GM12878 (cell line): ENCODE results near the gene TOR2A. TPM values are rescaled to one million over a fixed set of nuclear protein-coding genes. Genes with fewer than 3 reads are reported as not detected.

ENCODE experiments used
- BCL11A ChIP-seq: IDR thresholded peaks from 2 replicates; pipeline ENCODE4 v1.6.1; 2011; ENCODE audit warnings: low read depth, low read length
- CEBPZ ChIP-seq: fragments of 150-350 bp; IDR thresholded peaks from 2 replicates; pipeline ENCODE4 v1.6.1; 2016; ENCODE audit warnings: low read depth, low read length
- CREB1 ChIP-seq: IDR thresholded peaks from 2 replicates; pipeline ENCODE4 v1.6.1; 2012; ENCODE audit warnings: low read depth, mild to moderate bottlenecking, inconsistent platforms
- ELK1 ChIP-seq: IDR thresholded peaks from 2 replicates; pipeline ENCODE4 v1.6.1; 2012; ENCODE audit warnings: low read depth, low read length, improper control_type of control experiment
- FOXK2 ChIP-seq: fragments of 450-650 bp; IDR thresholded peaks from 2 replicates; pipeline ENCODE4 v1.6.1; 2017; ENCODE audit warnings: mild to moderate bottlenecking, moderate library complexity
- JUND ChIP-seq: IDR thresholded peaks from 2 replicates; pipeline ENCODE4 v1.6.1; 2012; ENCODE audit warnings: low read depth, mild to moderate bottlenecking, low read length, improper control_type of control experiment, moderate library complexity
- NKRF ChIP-seq: fragments of 450-650 bp; conservative IDR thresholded peaks from 2 replicates; pipeline ENCODE4 v1.6.1; 2017; ENCODE audit warnings: mild to moderate bottlenecking, moderate library complexity
- PAX8 ChIP-seq: fragments of 450-650 bp; IDR thresholded peaks from 2 replicates; pipeline ENCODE4 v1.6.1; 2017; ENCODE audit warnings: mild to moderate bottlenecking, moderate library complexity
- PML ChIP-seq: IDR thresholded peaks from 2 replicates; pipeline ENCODE4 v1.6.1; 2012; ENCODE audit warnings: low read length, inconsistent platforms
- RUNX3 ChIP-seq: IDR thresholded peaks from 2 replicates; pipeline ENCODE4 v1.6.1; 2012; ENCODE audit warnings: low read length, inconsistent platforms
- SIN3A ChIP-seq: IDR thresholded peaks from 2 replicates; pipeline ENCODE4 v1.6.1; 2012; ENCODE audit warnings: low read depth, low read length, improper control_type of control experiment
- polyA plus RNA-seq, 11 experiments: library from polyadenylated mRNA; depleted of rRNA in 4 of 11; unstranded in 6 of 11; stranded (reverse) in 5 of 11; fragments of >200 nt; fragmentation: Nextera tagmentation in 4 of 11; fragmentation: Illumina TruSeq in 1 of 11; extraction: Ambion mirVana in 4 of 11; extraction: Trizol in 1 of 11; gene quantifications; 1 replicate in 1 of 11; 2 replicates in 10 of 11; pipeline versions ENCODE4 v1.2.1 to v1.2.3, GENCODE V29; 2011 to 2016; ENCODE audit warnings: inconsistent platforms in 2 of 11, missing spikeins in 2 of 11, low read depth in 1 of 11
- total RNA-seq, 4 experiments: library from RNA; depleted of rRNA in 3 of 4; stranded (reverse); fragments of >200 nt in 3 of 4; fragmentation: Illumina TruSeq in 1 of 4; extraction: Trizol in 1 of 4; gene quantifications; 2 replicates each; pipeline versions ENCODE4 v1.2.1 to v1.2.3, GENCODE V29; 2013 to 2021
- TF ChIP-seq, protein P1 (sequence below): fragments of 450-650 bp; formaldehyde crosslinking; IDR thresholded peaks from 2 replicates; pipeline ENCODE4 v1.4.0; 2020; ENCODE audit warnings: mild to moderate bottlenecking, moderate library complexity
- TF ChIP-seq, protein P2 (sequence below): fragments of 450-650 bp; IDR thresholded peaks from 2 replicates; pipeline ENCODE4 v1.6.1; 2018; ENCODE audit warnings: borderline replicate concordance, mild to moderate bottlenecking; ENCODE audit not compliant: partially characterized antibody
- TF ChIP-seq, protein P3 (sequence below): fragments of 450-650 bp; IDR thresholded peaks from 2 replicates; pipeline ENCODE4 v1.6.1; 2017; ENCODE audit warnings: low read depth, mild to moderate bottlenecking, moderate library complexity

TOR2A gene
- total and polyA plus RNA-seq, 10 of the 15 experiments (the other 5 are each of a cell fraction or from before 2014, with no cell fraction given), result 0.52 to 23.7 (median 8.5) TPM

DNA sequence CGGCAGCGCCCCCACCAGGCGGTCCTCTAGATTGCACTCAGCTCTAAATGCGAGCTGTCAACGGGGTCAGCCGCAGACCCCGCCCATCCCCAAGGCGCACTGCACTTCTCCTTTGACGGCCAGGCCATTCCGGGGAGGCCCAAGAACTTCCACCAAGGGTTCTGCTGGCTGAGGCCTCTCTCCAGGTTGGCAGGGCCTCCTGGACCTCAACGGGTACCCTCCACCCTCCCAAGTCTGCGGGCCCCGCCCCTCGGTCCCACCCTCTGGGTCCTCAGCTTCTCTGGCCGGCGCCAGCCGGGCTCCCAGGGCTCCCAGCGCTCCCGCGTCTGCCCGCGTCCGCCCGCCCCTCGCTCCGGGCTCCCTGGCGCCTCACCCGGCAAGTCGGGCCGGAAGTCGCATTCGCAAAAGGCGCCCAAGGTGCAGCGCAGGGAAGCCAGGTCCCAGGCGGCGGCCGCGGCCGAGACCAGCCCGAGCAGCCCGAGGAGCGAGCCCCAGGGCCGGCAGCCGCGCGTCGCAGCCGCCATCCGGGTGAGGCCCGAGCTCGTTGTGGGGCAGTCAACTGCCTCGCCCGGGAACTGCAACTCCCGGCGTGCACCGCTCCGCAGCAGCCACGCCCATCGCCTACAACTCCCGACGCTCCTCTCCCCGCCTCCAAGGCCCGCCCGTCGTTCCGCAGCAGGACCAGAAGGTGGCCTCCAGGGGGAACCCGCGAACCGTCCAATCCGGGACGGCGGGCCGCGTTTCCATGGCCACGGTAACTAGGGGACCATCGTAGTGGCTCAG is at the start of gene TOR2A (continued):
- TF ChIP-seq, protein P1, sequence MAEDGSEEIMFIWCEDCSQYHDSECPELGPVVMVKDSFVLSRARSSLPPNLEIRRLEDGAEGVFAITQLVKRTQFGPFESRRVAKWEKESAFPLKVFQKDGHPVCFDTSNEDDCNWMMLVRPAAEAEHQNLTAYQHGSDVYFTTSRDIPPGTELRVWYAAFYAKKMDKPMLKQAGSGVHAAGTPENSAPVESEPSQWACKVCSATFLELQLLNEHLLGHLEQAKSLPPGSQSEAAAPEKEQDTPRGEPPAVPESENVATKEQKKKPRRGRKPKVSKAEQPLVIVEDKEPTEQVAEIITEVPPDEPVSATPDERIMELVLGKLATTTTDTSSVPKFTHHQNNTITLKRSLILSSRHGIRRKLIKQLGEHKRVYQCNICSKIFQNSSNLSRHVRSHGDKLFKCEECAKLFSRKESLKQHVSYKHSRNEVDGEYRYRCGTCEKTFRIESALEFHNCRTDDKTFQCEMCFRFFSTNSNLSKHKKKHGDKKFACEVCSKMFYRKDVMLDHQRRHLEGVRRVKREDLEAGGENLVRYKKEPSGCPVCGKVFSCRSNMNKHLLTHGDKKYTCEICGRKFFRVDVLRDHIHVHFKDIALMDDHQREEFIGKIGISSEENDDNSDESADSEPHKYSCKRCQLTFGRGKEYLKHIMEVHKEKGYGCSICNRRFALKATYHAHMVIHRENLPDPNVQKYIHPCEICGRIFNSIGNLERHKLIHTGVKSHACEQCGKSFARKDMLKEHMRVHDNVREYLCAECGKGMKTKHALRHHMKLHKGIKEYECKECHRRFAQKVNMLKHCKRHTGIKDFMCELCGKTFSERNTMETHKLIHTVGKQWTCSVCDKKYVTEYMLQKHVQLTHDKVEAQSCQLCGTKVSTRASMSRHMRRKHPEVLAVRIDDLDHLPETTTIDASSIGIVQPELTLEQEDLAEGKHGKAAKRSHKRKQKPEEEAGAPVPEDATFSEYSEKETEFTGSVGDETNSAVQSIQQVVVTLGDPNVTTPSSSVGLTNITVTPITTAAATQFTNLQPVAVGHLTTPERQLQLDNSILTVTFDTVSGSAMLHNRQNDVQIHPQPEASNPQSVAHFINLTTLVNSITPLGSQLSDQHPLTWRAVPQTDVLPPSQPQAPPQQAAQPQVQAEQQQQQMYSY (CRISPR knock-in tag), result no peak
- TF ChIP-seq JUND, result 0 out of 2 replicates have a peak, but pooled peaks have one; percentile 55
- TF ChIP-seq RUNX3, result peak; percentile 45
- TF ChIP-seq, protein P2, sequence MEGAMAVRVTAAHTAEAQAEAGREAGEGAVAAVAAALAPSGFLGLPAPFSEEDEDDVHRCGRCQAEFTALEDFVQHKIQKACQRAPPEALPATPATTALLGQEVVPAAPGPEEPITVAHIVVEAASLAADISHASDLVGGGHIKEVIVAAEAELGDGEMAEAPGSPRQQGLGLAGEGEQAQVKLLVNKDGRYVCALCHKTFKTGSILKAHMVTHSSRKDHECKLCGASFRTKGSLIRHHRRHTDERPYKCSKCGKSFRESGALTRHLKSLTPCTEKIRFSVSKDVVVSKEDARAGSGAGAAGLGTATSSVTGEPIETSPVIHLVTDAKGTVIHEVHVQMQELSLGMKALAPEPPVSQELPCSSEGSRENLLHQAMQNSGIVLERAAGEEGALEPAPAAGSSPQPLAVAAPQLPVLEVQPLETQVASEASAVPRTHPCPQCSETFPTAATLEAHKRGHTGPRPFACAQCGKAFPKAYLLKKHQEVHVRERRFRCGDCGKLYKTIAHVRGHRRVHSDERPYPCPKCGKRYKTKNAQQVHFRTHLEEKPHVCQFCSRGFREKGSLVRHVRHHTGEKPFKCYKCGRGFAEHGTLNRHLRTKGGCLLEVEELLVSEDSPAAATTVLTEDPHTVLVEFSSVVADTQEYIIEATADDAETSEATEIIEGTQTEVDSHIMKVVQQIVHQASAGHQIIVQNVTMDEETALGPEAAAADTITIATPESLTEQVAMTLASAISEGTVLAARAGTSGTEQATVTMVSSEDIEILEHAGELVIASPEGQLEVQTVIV, result no peak
- peak; percentile 75; the same call in 1 of the 2 replicates for TF ChIP-seq ELK1
- 0 out of 2 replicates have a peak, but pooled peaks have one; percentile 81 for TF ChIP-seq SIN3A
- no peak for TF ChIP-seq PML
- TF ChIP-seq NKRF, result peak; percentile 93
- TF ChIP-seq, protein P3, sequence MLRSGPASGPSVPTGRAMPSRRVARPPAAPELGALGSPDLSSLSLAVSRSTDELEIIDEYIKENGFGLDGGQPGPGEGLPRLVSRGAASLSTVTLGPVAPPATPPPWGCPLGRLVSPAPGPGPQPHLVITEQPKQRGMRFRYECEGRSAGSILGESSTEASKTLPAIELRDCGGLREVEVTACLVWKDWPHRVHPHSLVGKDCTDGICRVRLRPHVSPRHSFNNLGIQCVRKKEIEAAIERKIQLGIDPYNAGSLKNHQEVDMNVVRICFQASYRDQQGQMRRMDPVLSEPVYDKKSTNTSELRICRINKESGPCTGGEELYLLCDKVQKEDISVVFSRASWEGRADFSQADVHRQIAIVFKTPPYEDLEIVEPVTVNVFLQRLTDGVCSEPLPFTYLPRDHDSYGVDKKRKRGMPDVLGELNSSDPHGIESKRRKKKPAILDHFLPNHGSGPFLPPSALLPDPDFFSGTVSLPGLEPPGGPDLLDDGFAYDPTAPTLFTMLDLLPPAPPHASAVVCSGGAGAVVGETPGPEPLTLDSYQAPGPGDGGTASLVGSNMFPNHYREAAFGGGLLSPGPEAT, result no peak
- TF ChIP-seq CEBPZ, result no peak
- no peak for TF ChIP-seq PAX8
- no peak for TF ChIP-seq BCL11A
- 0 out of 2 replicates have a peak, but pooled peaks have one; percentile 33 for TF ChIP-seq FOXK2
- TF ChIP-seq CREB1, result peak; percentile 84
